ENCODE measurements around the gene PLEKHH1. TPM values are rescaled to one million over a fixed set of nuclear protein-coding genes. Genes with fewer than 3 reads are reported as not detected.

Gene PLEKHH1
- total and polyA plus RNA-seq, 9 of the 15 experiments (the other 6 are each of a cell fraction or from before 2014, with no cell fraction given): 0.76 to 5.9 (median 2.9) TPM

GRCh38 chr14:67619446-67620216, 86.5 kb downstream of the PLEKHH1 start, which contains the start of gene ARG2 (continued):
- TF ChIP-seq HES1 (IDR thresholded peaks at IDR 0.05; ENCODE audit: low read depth) (no peak), NCOA2 (IDR thresholded peaks at IDR 0.05; ENCODE audit: partially characterized antibody in 2 of 2) (no peak), E4F1 (CRISPR knock-in tag; IDR thresholded peaks at IDR 0.05; ENCODE audit: borderline replicate concordance) (no peak), CEBPB (tag; IDR thresholded peaks at IDR 0.05) (no peak), TEAD2 (tag; IDR thresholded peaks at IDR 0.05) (no peak), MBD1 (CRISPR knock-in tag; IDR thresholded peaks at IDR 0.05) (no peak), DPF2 (IDR thresholded peaks at IDR 0.05) (peak; percentile 30; the same call in 1 of the 2 replicates), IRF1 (CRISPR knock-in tag; IDR thresholded peaks at IDR 0.05; ENCODE audit: borderline replicate concordance) (no peak), CBX8 (IDR thresholded peaks at IDR 0.05; ENCODE audit: borderline replicate concordance, extremely low read depth, low read depth, low read length, poor library complexity, severe bottlenecking) (no peak), ZNF644 (tag; IDR thresholded peaks at IDR 0.05; ENCODE audit: low read depth) (no peak), PBX2 (CRISPR knock-in tag; IDR thresholded peaks at IDR 0.05; ENCODE audit: low read depth) (no peak), PBX2 (tag; conservative IDR thresholded peaks at IDR 0.05; ENCODE audit: low read depth) (no peak), HMG20A (CRISPR knock-in tag; conservative IDR thresholded peaks at IDR 0.05) (no peak), MEF2D (tag; conservative IDR thresholded peaks at IDR 0.05; ENCODE audit: low read depth) (no peak), NR2C1 (IDR thresholded peaks at IDR 0.05) (no peak), NR2C1 (tag; IDR thresholded peaks at IDR 0.05) (no peak), GMEB1 (CRISPR knock-in tag; IDR thresholded peaks at IDR 0.05) (0 out of 2 replicates have a peak, but pooled peaks have one; percentile 25)

Measured in K562 (cell line).